Smooth muscle cell (in vitro differentiated cells): ENCODE results near the gene HIPK3. TPM values are rescaled to one million over a fixed set of nuclear protein-coding genes. Genes with fewer than 3 reads are reported as not detected.

Experiments used
- DNase-seq: peaks from one replicate; lab custom pipeline; 2025; ENCODE audit not compliant: unreplicated experiment; lab: John Stamatoyannopoulos, UW
- H2AFZ ChIP-seq: fragments of 200-600 bp; sonication (generic); 2 replicates; pipeline ENCODE4 v1.6.0; 2016; ENCODE audit warnings: antibody characterized with exemption, low read depth, mild to moderate bottlenecking
- H3F3A ChIP-seq: fragments of 200-600 bp; sonication (generic); 2 replicates; pipeline ENCODE4 v1.6.0; 2017; ENCODE audit warnings: antibody characterized with exemption, low read depth
- H3K27ac ChIP-seq: fragments of 200-600 bp; sonication (generic); 2 replicates; pipeline ENCODE4 v1.5.1; 2016; ENCODE audit warnings: low read depth, mild to moderate bottlenecking
- H3K27me3 ChIP-seq: fragments of 200-600 bp; sonication (generic); 2 replicates; pipeline ENCODE4 v1.6.1; 2016; ENCODE audit warnings: low read depth, mild to moderate bottlenecking
- H3K36me3 ChIP-seq: fragments of 200-600 bp; sonication (generic); 2 replicates; pipeline ENCODE4 v1.5.1; 2016; ENCODE audit warnings: low read depth
- H3K4me1 ChIP-seq: fragments of 200-600 bp; sonication (generic); 2 replicates; pipeline ENCODE4 v1.5.1; 2016; ENCODE audit warnings: low read depth
- H3K4me2 ChIP-seq: fragments of 200-600 bp; sonication (generic); 2 replicates; pipeline ENCODE4 v1.6.0; 2016; ENCODE audit warnings: mild to moderate bottlenecking
- H3K4me3 ChIP-seq: fragments of 200-600 bp; sonication (generic); 2 replicates; pipeline ENCODE4 v1.5.1; 2016; ENCODE audit warnings: mild to moderate bottlenecking
- H3K79me2 ChIP-seq: fragments of 200-600 bp; sonication (generic); 2 replicates; pipeline ENCODE4 v1.6.0; 2016; ENCODE audit warnings: low read depth, mild to moderate bottlenecking
- H3K9ac ChIP-seq: fragments of 200-600 bp; sonication (generic); 2 replicates; pipeline ENCODE4 v1.6.0; 2016; ENCODE audit warnings: low read depth
- H3K9me3 ChIP-seq: fragments of 200-600 bp; sonication (generic); replicated peaks from 2 replicates; pipeline ENCODE4 v1.5.1; 2016; ENCODE audit warnings: low read depth
- H4K20me1 ChIP-seq: fragments of 200-600 bp; sonication (generic); 2 replicates; pipeline ENCODE4 v1.6.0; 2016; ENCODE audit warnings: low read depth
- WGBS: methylation state at CpG from one replicate; pipeline ENCODE4 v1.1.7; 2016; ENCODE audit warnings: low lambda C conversion rate; 5-methylcytosine and 5-hydroxymethylcytosine counted together
- polyA plus RNA-seq: library from polyadenylated mRNA; unstranded; fragments of >200 nt; fragmentation: Nextera tagmentation; extraction: Ambion mirVana; gene quantifications from 2 replicates; pipeline ENCODE4 v1.2.1, GENCODE V29; 2016
- total RNA-seq: library from RNA; depleted of rRNA; stranded (reverse); fragments of >200 nt; gene quantifications from 2 replicates; pipeline ENCODE4 v1.2.3, GENCODE V29; 2014
- TF ChIP-seq, protein P1 (sequence below): fragments of 200-600 bp; sonication (generic); IDR thresholded peaks from 2 replicates; pipeline ENCODE4 v1.5.1; 2017; ENCODE audit warnings: borderline replicate concordance, mild to moderate bottlenecking, antibody characterized with exemption; ENCODE audit not compliant: insufficient read depth, poor library complexity, severe bottlenecking

HIPK3 gene
- total and polyA plus RNA-seq, 2 experiments from 2014 or later, result 15.3 to 80.0 TPM

DNA sequence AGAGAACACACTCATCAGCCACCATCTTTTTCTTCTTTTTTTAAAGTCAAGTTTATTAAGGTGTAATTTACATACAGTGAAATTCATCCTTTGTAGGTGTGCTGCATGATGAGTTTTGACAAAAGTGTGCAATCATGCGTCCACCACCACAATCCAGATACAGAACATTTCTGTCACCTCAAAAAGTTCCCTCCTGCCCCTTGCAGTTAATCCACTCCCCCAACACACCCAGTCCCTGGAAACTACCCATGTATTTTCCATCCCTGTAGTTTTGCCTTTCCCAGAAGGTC, 126.7 kb downstream of the HIPK3 start:
- 95% methylated on average over 1 of the region's 1 CpG for WGBS
- H3K4me3 ChIP-seq, result no peak overlapping the region
- H3K36me3 ChIP-seq, result peaks cover 4% of the 10 kb centered on the region
- no peak overlapping the region for H3K4me2 ChIP-seq
- TF ChIP-seq, protein P1, sequence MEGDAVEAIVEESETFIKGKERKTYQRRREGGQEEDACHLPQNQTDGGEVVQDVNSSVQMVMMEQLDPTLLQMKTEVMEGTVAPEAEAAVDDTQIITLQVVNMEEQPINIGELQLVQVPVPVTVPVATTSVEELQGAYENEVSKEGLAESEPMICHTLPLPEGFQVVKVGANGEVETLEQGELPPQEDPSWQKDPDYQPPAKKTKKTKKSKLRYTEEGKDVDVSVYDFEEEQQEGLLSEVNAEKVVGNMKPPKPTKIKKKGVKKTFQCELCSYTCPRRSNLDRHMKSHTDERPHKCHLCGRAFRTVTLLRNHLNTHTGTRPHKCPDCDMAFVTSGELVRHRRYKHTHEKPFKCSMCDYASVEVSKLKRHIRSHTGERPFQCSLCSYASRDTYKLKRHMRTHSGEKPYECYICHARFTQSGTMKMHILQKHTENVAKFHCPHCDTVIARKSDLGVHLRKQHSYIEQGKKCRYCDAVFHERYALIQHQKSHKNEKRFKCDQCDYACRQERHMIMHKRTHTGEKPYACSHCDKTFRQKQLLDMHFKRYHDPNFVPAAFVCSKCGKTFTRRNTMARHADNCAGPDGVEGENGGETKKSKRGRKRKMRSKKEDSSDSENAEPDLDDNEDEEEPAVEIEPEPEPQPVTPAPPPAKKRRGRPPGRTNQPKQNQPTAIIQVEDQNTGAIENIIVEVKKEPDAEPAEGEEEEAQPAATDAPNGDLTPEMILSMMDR, result no peak
- H3K27me3 ChIP-seq, result peaks cover 21% of the 10 kb centered on the region
- no peak for DNase-seq
- H3K79me2 ChIP-seq, result no peaks in the 10 kb centered on the region
- no peak overlapping the region for H3K27ac ChIP-seq
- no peaks in the 10 kb centered on the region for H3K4me1 ChIP-seq
- no peak overlapping the region for H2AFZ ChIP-seq
- no peaks in the 10 kb centered on the region for H4K20me1 ChIP-seq
- peaks cover 5% of the 10 kb centered on the region for H3K9me3 ChIP-seq
- H3F3A ChIP-seq, result no peaks in the 10 kb centered on the region
- no peak overlapping the region for H3K9ac ChIP-seq

DNA sequence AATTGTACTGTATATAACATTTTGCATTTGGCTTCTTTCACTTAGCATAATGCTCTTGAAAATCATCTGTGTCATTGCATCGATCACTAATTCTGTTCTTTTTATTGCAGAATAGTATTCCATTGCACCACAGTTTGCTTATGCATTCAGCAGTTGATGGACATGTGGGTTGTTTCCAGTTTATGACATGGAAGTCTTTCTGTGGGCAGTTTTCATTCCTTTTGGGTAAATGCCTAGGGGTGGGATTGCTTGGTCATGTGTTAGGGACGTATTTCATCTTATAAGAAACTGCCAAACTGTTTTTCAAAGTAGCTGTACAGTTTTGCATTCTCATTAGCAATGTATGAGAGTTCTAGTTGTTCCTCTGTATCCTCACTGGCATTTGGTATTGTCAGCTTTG, 127.0 kb downstream of the HIPK3 start:
- H2AFZ ChIP-seq, result no peak overlapping the region
- H3K27ac ChIP-seq, result no peak overlapping the region
- H3K4me3 ChIP-seq, result no peak overlapping the region
- 81% methylated on average over 2 of the region's 2 CpGs for WGBS
- no peak overlapping the region for H3K9ac ChIP-seq
- no peaks in the 10 kb centered on the region for H3F3A ChIP-seq
- H3K4me1 ChIP-seq, result no peaks in the 10 kb centered on the region
- no peak for DNase-seq
- peaks cover 5% of the 10 kb centered on the region for H3K9me3 ChIP-seq
- H3K27me3 ChIP-seq, result peaks cover 18% of the 10 kb centered on the region
- H3K36me3 ChIP-seq, result peaks cover 4% of the 10 kb centered on the region
- no peaks in the 10 kb centered on the region for H4K20me1 ChIP-seq
- no peak overlapping the region for H3K4me2 ChIP-seq
- TF ChIP-seq, protein P1, result no peak
- H3K79me2 ChIP-seq, result no peaks in the 10 kb centered on the region

DNA sequence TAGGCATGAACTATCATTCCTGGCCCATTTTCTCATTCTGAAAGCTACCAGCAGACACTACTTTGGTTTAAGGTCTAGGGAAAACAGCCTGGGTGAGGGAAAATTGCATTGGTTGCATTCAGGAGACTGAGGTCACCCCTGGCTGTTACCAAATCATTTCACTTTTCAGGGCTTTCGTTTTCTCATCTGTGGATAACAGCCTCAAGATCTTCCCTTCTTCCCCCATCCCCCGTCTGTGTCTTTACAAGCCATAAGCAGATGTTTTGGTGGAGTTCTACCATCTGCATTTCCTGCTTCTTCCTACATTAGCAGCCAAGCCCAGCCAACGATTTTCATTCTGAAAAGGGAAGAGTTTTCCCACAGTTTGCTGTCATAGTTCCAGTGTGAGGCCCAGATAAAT, 130.4 kb downstream of the HIPK3 start:
- peaks cover 5% of the 10 kb centered on the region for H3K9me3 ChIP-seq
- DNase-seq, result no peak
- no peak overlapping the region for H3K4me3 ChIP-seq
- no peaks in the 10 kb centered on the region for H3F3A ChIP-seq
- H3K27ac ChIP-seq, result no peak overlapping the region
- no peaks in the 10 kb centered on the region for H3K27me3 ChIP-seq
- H3K79me2 ChIP-seq, result no peaks in the 10 kb centered on the region
- no peak overlapping the region for H3K9ac ChIP-seq
- H2AFZ ChIP-seq, result no peak overlapping the region
- H3K4me1 ChIP-seq, result no peaks in the 10 kb centered on the region
- 79% methylated on average over 3 of the region's 3 CpGs for WGBS
- no peaks in the 10 kb centered on the region for H4K20me1 ChIP-seq
- no peak overlapping the region for H3K4me2 ChIP-seq
- TF ChIP-seq, protein P1, result no peak
- peaks cover 4% of the 10 kb centered on the region for H3K36me3 ChIP-seq

DNA sequence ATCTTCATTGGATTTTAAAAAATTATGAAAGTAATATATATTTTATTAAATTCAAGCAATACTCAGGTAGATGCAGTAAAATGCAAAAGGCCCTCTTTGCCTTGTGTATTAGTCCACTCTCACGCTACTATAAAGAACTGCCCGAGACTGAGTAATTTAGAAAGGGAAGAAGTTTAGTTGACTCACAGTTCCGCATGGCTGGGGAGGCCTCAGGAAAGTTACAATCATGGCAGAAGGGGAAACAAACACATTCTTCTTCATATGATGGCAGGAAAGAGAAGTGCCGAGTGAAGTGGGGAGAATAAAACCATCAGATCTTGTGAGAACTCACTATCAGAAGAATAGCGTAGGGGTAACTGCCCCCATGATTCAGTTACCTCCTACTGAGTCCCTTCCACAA, 130.8 kb downstream of the HIPK3 start:
- Histone ChIP-seq H4K20me1 (no peaks in the 10 kb centered on the region), H3K27ac (no peak overlapping the region), H3K4me2 (no peak overlapping the region), H3K4me3 (no peak overlapping the region), H3K9me3 (peaks cover 5% of the 10 kb centered on the region), H2AFZ (no peak overlapping the region), H3K27me3 (no peaks in the 10 kb centered on the region), H3F3A (no peaks in the 10 kb centered on the region), H3K9ac (no peak overlapping the region), H3K36me3 (peaks cover 4% of the 10 kb centered on the region), H3K4me1 (no peaks in the 10 kb centered on the region), H3K79me2 (no peaks in the 10 kb centered on the region)
- WGBS, result 91% methylated on average over 5 of the region's 5 CpGs
- TF ChIP-seq, protein P1, result no peak
- DNase-seq, result no peak
